Thoracic aorta (tissue), 2 donors: ENCODE data around the gene C1QL1. TPM values are rescaled to one million over a fixed set of nuclear protein-coding genes. Genes with fewer than 3 reads are reported as not detected.

Source experiments
- ATAC-seq: fragments of 150-250 bp; one replicate; pipeline ENCODE4 v1.8.0; 2017; ENCODE audit warnings: low read depth; ENCODE audit not compliant: insufficient number of reproducible peaks, low FRiP score
- DNase-seq: peaks from one replicate; pipeline ENCODE4 v3.0.0-alpha.2; 2020; ENCODE audit warnings: low spot score
- H3K27ac ChIP-seq, 2 donors: fragments of 200-600 bp; sonication (generic); 1 replicate in 1 of 2; 2 replicates in 1 of 2; pipeline ENCODE4 v1.5.1; 2016; ENCODE audit warnings: mild to moderate bottlenecking in 2 of 2, moderate library complexity in 2 of 2
- H3K27me3 ChIP-seq: fragments of 200-600 bp; sonication (generic); replicated peaks from 2 replicates; pipeline ENCODE4 v1.6.0; 2016; ENCODE audit warnings: mild to moderate bottlenecking; ENCODE audit not compliant: insufficient read depth
- H3K36me3 ChIP-seq: fragments of 200-600 bp; sonication (generic); one replicate; pipeline ENCODE4 v1.5.1; 2016
- H3K4me1 ChIP-seq, 2 donors: fragments of 200-600 bp; sonication (generic); 1 replicate in 1 of 2; 2 replicates in 1 of 2; pipeline versions ENCODE4 v1.5.1 to v1.6.0; 2016; ENCODE audit warnings: low read depth in 2 of 2, mild to moderate bottlenecking in 1 of 2; ENCODE audit not compliant: control insufficient read depth in 1 of 2
- H3K4me3 ChIP-seq: fragments of 200-600 bp; sonication (generic); 2 replicates; pipeline ENCODE4 v1.5.1; 2016; ENCODE audit warnings: mild to moderate bottlenecking
- H3K9me3 ChIP-seq: fragments of 200-600 bp; sonication (generic); 2 replicates; pipeline ENCODE4 v1.5.1; 2016
- CTCF ChIP-seq: fragments of 200-600 bp; sonication (generic); IDR thresholded peaks from one replicate; pipeline ENCODE4 v1.5.1; 2019; ENCODE audit warnings: antibody characterized with exemption
- total RNA-seq, 2 donors: library from RNA; depleted of rRNA; stranded (reverse); fragments of >200 nt; gene quantifications; one replicate each; pipeline versions ENCODE4 v1.1.0 to v1.2.3, GENCODE V29; 2016

C1QL1 gene
- total RNA-seq, 2 donors from 2014 or later, result 0.68 TPM; not detected in 1

- Histone ChIP-seq H3K27me3 (no peaks in the 10 kb centered on the region), H3K36me3 (no peaks in the 10 kb centered on the region), H3K4me1 (no peaks in the 10 kb centered on the region), H3K9me3 (no peaks in the 10 kb centered on the region), H3K27ac (no peak overlapping the region), H3K4me3 (no peak overlapping the region)
- ATAC-seq (no peak), DNase-seq (no peak)
- TF ChIP-seq CTCF, result no peak
These were observed 42.1 kb downstream of the C1QL1 start for GRCh38 chr17:44925731-44926697.

GRCh38 chr17:44924107-44924544 is 44.0 kb downstream of the C1QL1 start:
- ATAC-seq (no peak), DNase-seq (no peak)
- Histone ChIP-seq H3K4me1 (peaks cover 0 to 6% of the 10 kb centered on the region in 2 donors), H3K36me3 (no peaks in the 10 kb centered on the region), H3K9me3 (no peaks in the 10 kb centered on the region), H3K27ac (no peak overlapping the region), H3K4me3 (no peak overlapping the region), H3K27me3 (no peaks in the 10 kb centered on the region)
- TF ChIP-seq CTCF, result no peak

- Histone ChIP-seq H3K9me3 (no peaks in the 10 kb centered on the region), H3K27ac (no peak overlapping the region), H3K4me1 (peaks cover 0 to 6% of the 10 kb centered on the region in 2 donors), H3K27me3 (no peaks in the 10 kb centered on the region), H3K4me3 (no peak overlapping the region), H3K36me3 (no peaks in the 10 kb centered on the region)
- DNase-seq (no peak), ATAC-seq (no peak)
- TF ChIP-seq CTCF, result no peak
These were observed 45.2 kb downstream of the C1QL1 start for GRCh38 chr17:44922746-44923470.

GRCh38 chr17:44922136-44922535 is 46.0 kb downstream of the C1QL1 start:
- Histone ChIP-seq H3K27me3 (no peaks in the 10 kb centered on the region), H3K4me1 (peaks cover 5 to 12% of the 10 kb centered on the region in 2 donors), H3K9me3 (no peaks in the 10 kb centered on the region), H3K27ac (no peak overlapping the region), H3K4me3 (no peak overlapping the region), H3K36me3 (no peaks in the 10 kb centered on the region)
- no peak for DNase-seq
- no peak for ATAC-seq
- no peak for TF ChIP-seq CTCF
